AG04450 (cell line): ENCODE data around the gene TMEM59L. TPM values are rescaled to one million over a fixed set of nuclear protein-coding genes. Genes with fewer than 3 reads are reported as not detected.

ENCODE experiments used
- CTCF ChIA-PET: fragments of 300-600, 350-600 bp; formaldehyde crosslinking; extraction: SDS; loops from one replicate; lab custom pipeline; 2022; ENCODE audit warnings: antibody characterized with exemption, inconsistent platforms; lab: Charles Lee
- POLR2A ChIA-PET: fragments of 350-600 bp; formaldehyde crosslinking; extraction: SDS; loops from one replicate; lab custom pipeline; 2021; ENCODE audit warnings: antibody characterized with exemption, inconsistent platforms; lab: Yijun Ruan, JAX
- DNase-seq: peaks from one replicate; pipeline ENCODE4 v3.0.0-alpha.2; 2011; ENCODE audit warnings: low read depth, low spot score
- H3K27ac ChIP-seq: one replicate; pipeline ENCODE4 v1.5.1; 2012; ENCODE audit warnings: low read depth, low read length, control low read depth
- H3K27me3 ChIP-seq: one replicate; pipeline ENCODE4 v1.6.0; 2012; ENCODE audit warnings: low read length; ENCODE audit not compliant: control insufficient read depth, insufficient read depth
- H3K4me3 ChIP-seq: 2 replicates; pipeline ENCODE4 v1.5.1; 2011; ENCODE audit warnings: mild to moderate bottlenecking, low read depth, low read length, control low read depth
- H3K9me3 ChIP-seq: 2 replicates; pipeline ENCODE4 v1.5.1; 2012; ENCODE audit warnings: low read length; ENCODE audit not compliant: control insufficient read depth, insufficient read depth
- polyA plus RNA-seq: library from polyadenylated mRNA; depleted of rRNA; stranded (reverse); fragments of >200 nt; gene quantifications from 2 replicates; pipeline ENCODE4 v1.2.3, GENCODE V29; 2011
- TF ChIP-seq, protein P1 (sequence below): IDR thresholded peaks from 2 replicates; pipeline ENCODE4 v1.5.1; 2011; ENCODE audit warnings: low read depth, low read length, control low read depth, inconsistent platforms

The TMEM59L gene
- polyA plus RNA-seq, 1 experiment, result 0.81 TPM

GRCh38 chr19:18587561-18587960, 25.1 kb upstream of the TMEM59L start:
- Histone ChIP-seq H3K4me3 (no peak overlapping the region), H3K9me3 (no peaks in the 10 kb centered on the region), H3K27ac (no peak overlapping the region), H3K27me3 (peaks cover 1% of the 10 kb centered on the region)
- DNase-seq, result no peak
- TF ChIP-seq, protein P1, sequence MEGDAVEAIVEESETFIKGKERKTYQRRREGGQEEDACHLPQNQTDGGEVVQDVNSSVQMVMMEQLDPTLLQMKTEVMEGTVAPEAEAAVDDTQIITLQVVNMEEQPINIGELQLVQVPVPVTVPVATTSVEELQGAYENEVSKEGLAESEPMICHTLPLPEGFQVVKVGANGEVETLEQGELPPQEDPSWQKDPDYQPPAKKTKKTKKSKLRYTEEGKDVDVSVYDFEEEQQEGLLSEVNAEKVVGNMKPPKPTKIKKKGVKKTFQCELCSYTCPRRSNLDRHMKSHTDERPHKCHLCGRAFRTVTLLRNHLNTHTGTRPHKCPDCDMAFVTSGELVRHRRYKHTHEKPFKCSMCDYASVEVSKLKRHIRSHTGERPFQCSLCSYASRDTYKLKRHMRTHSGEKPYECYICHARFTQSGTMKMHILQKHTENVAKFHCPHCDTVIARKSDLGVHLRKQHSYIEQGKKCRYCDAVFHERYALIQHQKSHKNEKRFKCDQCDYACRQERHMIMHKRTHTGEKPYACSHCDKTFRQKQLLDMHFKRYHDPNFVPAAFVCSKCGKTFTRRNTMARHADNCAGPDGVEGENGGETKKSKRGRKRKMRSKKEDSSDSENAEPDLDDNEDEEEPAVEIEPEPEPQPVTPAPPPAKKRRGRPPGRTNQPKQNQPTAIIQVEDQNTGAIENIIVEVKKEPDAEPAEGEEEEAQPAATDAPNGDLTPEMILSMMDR, result no peak
- POLR2A ChIA-PET, result interaction anchor here (2.8 kb wide), 1 partner anchor 15 kb away, joined by 28 read pairs; the partner anchor contains the start of gene UBA52
- CTCF ChIA-PET, result interaction anchor here (0.6 to 3.1 kb wide), 5 partner anchors 29 to 279 kb away, joined by 3 to 38 read pairs (median 6); no protein-coding TSS in a partner anchor

DNA sequence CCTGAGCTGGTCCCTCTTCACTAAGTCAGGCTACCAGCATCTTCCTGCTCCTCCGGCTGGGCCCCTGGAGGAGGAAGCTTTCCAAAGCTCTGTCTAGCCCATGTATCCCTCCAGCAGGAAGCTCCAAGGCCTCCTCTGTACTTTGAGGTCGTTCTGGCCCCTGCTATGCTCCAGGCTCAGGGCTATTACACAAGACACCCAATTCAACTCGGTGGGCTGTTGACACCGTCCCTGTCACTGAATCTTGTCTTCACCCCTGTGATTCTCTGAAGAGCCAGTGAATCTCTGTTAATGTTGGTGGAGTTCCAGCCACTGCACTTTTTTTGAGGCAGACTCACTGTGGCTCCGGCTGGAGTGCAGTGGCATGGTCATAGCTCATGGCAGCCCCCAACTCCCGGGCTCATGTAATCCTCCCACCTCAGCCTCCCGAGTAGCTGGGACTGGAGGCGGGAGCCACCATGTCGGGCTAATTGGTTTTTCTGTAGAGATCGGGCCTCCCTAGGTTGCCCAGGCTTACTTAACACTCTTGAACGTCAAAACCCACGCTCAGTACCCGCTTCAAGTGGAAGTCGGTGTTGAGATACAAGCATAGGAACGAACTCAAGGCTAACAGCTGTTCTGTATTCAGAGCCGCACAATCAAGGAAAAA, 24.6 kb upstream of the TMEM59L start:
- Histone ChIP-seq H3K4me3 (peak overlapping the region; percentile 82), H3K27me3 (no peaks in the 10 kb centered on the region), H3K27ac (peak overlapping the region; percentile 77), H3K9me3 (no peaks in the 10 kb centered on the region)
- POLR2A ChIA-PET, result interaction anchor here (0.6 to 2.8 kb wide), 3 partner anchors 16 to 378 kb away, joined by 3 to 28 read pairs (median 6); partner anchors contain the start of gene UBA52
- TF ChIP-seq, protein P1, result no peak
- no peak for DNase-seq
- CTCF ChIA-PET, result interaction anchor here (0.6 to 3.1 kb wide), 11 partner anchors 14 to 279 kb away, joined by 3 to 38 read pairs (median 5); no protein-coding TSS in a partner anchor

- TF ChIP-seq, protein P1, result peak; percentile 82
- ChIA-PET CTCF (interaction anchor here (0.6 to 3.1 kb wide), 15 partner anchors 13 to 278 kb away, joined by 3 to 38 read pairs (median 3); partner anchors contain the start of genes KXD1 and UBA52), POLR2A (interaction anchor here (0.6 to 2.8 kb wide), 11 partner anchors 16 to 378 kb away, joined by 3 to 28 read pairs (median 5); partner anchors contain the start of genes COPE, DDX49, UBA52 and UPF1)
- Histone ChIP-seq H3K27me3 (no peaks in the 10 kb centered on the region), H3K27ac (peak within 1 kb of the TSS; percentile 77), H3K9me3 (no peaks in the 10 kb centered on the region), H3K4me3 (peak within 1 kb of the TSS; percentile 82)
- DNase-seq, result no peak
These were observed 23.9 kb upstream of the TMEM59L start, which contains the start of gene REX1BD for GRCh38 chr19:18588611-18589379. Gene REX1BD, plus strand, starts transcription at chr19:18588798. Its CDS starts 4 bp downstream, at chr19:18588802.

- H3K27me3 ChIP-seq, result no peaks in the 10 kb centered on the region
- TF ChIP-seq, protein P1, result 0 out of 2 replicates have a peak, but pooled peaks have one; percentile 12
- peak overlapping the region; percentile 82 for H3K4me3 ChIP-seq
- CTCF ChIA-PET, result interaction anchor here (0.7 to 3.1 kb wide), 11 partner anchors 12 to 277 kb away, joined by 3 to 38 read pairs (median 5); partner anchors contain the start of genes KXD1 and UBA52
- no peak for DNase-seq
- POLR2A ChIA-PET, result interaction anchor here (0.5 to 2.8 kb wide), 11 partner anchors 17 to 330 kb away, joined by 3 to 28 read pairs (median 5); partner anchors contain the start of genes COPE, DDX49, UBA52 and UPF1
- H3K9me3 ChIP-seq, result no peaks in the 10 kb centered on the region
- peak overlapping the region; percentile 61 for H3K27ac ChIP-seq
These were observed 23.0 kb upstream of the TMEM59L start for GRCh38 chr19:18589380-18590272.
